ENCODE measurements around the gene ISLR2. TPM values are rescaled to one million over a fixed set of nuclear protein-coding genes. Genes with fewer than 3 reads are reported as not detected.
"Not testable (repeated sequence)": the region's sequence is repeated elsewhere in the genome, so short reads cannot be mapped to it uniquely, and the experiment has no call there.

ISLR2 gene
- total RNA-seq, 1 donor from 2014 or later: 21.1 TPM

DNA sequence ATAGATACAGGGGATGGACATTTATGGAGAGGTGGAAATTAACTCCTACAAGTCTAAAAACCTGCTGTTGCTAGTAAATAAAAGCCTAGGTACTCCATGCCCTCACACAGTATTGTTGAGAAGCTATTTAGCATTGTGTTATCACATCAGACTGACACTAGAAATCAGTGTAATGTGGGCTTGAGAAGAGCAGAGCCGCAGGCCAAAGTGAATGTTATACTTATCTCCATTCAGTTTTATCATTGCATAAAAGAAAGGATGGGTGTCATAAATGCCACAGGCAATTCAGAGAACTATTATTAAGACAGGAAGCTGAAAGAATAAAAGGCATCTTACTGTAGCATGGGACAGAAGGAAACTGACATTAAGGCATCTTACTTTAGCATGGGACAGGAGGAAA is 29.4 kb downstream of the ISLR2 start:
- Mint-ChIP-seq H3K4me1 (ENCODE audit: low read depth, unreplicated experiment) (peaks cover 28% of the 10 kb centered on the region), H3K27me3 (ENCODE audit: unreplicated experiment) (no peaks in the 10 kb centered on the region), H3K27ac (ENCODE audit: unreplicated experiment) (no peak overlapping the region), H3K36me3 (ENCODE audit: unreplicated experiment) (no peaks in the 10 kb centered on the region), H3K9me3 (ENCODE audit: unreplicated experiment) (peaks cover 1% of the 10 kb centered on the region), H3K4me3 (ENCODE audit: unreplicated experiment) (no peak overlapping the region)
- TF ChIP-seq, protein P1, sequence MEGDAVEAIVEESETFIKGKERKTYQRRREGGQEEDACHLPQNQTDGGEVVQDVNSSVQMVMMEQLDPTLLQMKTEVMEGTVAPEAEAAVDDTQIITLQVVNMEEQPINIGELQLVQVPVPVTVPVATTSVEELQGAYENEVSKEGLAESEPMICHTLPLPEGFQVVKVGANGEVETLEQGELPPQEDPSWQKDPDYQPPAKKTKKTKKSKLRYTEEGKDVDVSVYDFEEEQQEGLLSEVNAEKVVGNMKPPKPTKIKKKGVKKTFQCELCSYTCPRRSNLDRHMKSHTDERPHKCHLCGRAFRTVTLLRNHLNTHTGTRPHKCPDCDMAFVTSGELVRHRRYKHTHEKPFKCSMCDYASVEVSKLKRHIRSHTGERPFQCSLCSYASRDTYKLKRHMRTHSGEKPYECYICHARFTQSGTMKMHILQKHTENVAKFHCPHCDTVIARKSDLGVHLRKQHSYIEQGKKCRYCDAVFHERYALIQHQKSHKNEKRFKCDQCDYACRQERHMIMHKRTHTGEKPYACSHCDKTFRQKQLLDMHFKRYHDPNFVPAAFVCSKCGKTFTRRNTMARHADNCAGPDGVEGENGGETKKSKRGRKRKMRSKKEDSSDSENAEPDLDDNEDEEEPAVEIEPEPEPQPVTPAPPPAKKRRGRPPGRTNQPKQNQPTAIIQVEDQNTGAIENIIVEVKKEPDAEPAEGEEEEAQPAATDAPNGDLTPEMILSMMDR (IDR thresholded peaks at IDR 0.05; ENCODE audit: partially characterized antibody, unreplicated experiment): no peak
- DNase-seq: no peak

DNA sequence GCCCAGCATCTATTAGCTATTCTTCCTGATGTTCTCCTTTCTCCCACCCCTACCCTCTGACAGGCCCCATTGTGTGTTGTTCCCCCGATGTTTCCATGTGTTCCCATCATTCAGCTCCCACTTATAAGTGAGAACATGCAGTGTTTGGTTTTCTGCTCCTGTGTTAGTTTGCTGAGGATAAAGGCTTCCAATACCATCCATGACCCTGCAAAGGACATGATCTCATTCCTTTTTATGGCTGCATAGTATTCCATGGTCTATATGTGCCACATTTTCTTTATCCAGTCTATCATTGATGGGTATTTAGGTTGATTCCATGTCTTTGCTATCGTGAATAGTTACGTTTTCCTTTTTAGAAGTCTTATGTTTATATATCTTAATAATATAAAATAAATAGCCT is 30.0 kb downstream of the ISLR2 start:
- H3K4me1 Mint-ChIP-seq (ENCODE audit: low read depth, unreplicated experiment): peaks cover 32% of the 10 kb centered on the region
- not testable (repeated sequence) for H3K9me3 Mint-ChIP-seq (ENCODE audit: unreplicated experiment); H3K4me3 Mint-ChIP-seq (ENCODE audit: unreplicated experiment); DNase-seq; H3K36me3 Mint-ChIP-seq (ENCODE audit: unreplicated experiment); H3K27ac Mint-ChIP-seq (ENCODE audit: unreplicated experiment); H3K27me3 Mint-ChIP-seq (ENCODE audit: unreplicated experiment)

DNA sequence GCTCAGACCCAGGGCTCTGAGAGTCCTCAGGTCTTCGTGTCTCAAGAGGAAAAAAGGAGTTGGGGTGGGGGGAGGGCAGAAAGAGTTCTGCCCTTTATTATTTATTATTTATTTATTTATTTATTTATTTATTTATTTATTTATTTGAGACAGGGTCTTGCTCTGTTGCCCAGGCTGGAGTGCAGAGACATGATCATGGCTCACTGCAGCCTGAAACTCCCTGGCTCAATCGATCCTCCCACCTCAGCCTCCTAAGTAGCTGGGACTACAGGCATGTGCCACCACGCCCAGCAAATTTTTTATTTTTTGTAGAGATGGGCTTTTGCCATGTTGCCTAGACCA is 31.8 kb downstream of the ISLR2 start:
- not testable (repeated sequence) for H3K27ac Mint-ChIP-seq (ENCODE audit: unreplicated experiment); H3K27me3 Mint-ChIP-seq (ENCODE audit: unreplicated experiment); DNase-seq; H3K36me3 Mint-ChIP-seq (ENCODE audit: unreplicated experiment); H3K9me3 Mint-ChIP-seq (ENCODE audit: unreplicated experiment); H3K4me3 Mint-ChIP-seq (ENCODE audit: unreplicated experiment)
- H3K4me1 Mint-ChIP-seq (ENCODE audit: low read depth, unreplicated experiment): peaks cover 23% of the 10 kb centered on the region

DNA sequence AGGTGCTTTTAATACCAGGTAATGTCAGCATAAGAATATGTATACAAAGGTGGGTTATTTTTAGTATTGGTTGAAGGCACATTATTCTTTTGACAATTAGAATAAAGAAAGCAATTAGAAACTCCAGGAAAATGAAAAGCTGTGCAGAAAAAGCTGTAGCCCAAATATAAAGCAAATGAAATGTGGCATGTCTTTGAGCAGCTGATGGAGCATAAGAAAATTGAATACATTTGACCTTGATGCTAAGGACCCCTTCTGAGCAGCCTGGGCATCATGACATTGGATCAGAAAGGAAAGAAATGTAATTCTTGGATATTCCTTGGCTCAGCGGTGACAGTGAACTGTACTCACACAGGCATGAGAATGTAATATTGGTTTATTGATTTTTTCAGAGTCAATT is 35.1 kb downstream of the ISLR2 start:
- no peak for DNase-seq
- TF ChIP-seq, protein P1 (IDR thresholded peaks at IDR 0.05; ENCODE audit: partially characterized antibody, unreplicated experiment): no peak
- H3K9me3 Mint-ChIP-seq (ENCODE audit: unreplicated experiment): peaks cover 13% of the 10 kb centered on the region
- peaks cover 35% of the 10 kb centered on the region for H3K4me1 Mint-ChIP-seq (ENCODE audit: low read depth, unreplicated experiment)
- no peaks in the 10 kb centered on the region for H3K36me3 Mint-ChIP-seq (ENCODE audit: unreplicated experiment)
- H3K27ac Mint-ChIP-seq (ENCODE audit: unreplicated experiment): no peak overlapping the region
- H3K4me3 Mint-ChIP-seq (ENCODE audit: unreplicated experiment): no peak overlapping the region
- H3K27me3 Mint-ChIP-seq (ENCODE audit: unreplicated experiment): peaks cover 4% of the 10 kb centered on the region

DNA sequence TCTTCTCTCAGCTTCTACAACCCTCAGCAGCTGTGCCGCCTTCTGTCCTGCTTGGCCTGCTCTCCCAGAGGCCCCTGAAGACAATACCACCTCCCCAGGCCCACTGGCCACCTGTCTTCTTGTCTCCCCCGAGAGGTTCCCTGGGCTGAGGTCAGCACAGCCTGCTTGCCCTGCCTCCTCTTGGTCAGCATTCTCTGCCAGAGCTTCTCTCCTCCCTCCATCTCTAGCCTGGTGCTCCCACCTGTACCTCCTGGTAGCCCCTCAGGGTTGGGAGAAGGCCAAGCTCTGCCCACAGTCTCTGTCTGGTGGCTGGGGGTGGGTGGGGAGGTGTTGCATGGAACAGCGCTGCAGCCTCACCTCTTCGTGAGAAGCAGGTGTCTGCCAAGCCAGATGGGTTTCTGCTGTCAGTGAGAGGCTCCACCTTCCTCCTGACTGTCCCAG is 37.5 kb downstream of the ISLR2 start:
- H3K27me3 Mint-ChIP-seq (ENCODE audit: unreplicated experiment): peaks cover 10% of the 10 kb centered on the region
- TF ChIP-seq, protein P1 (IDR thresholded peaks at IDR 0.05; ENCODE audit: partially characterized antibody, unreplicated experiment): no peak
- no peaks in the 10 kb centered on the region for H3K36me3 Mint-ChIP-seq (ENCODE audit: unreplicated experiment)
- H3K27ac Mint-ChIP-seq (ENCODE audit: unreplicated experiment): peak overlapping the region; percentile 77
- H3K4me1 Mint-ChIP-seq (ENCODE audit: low read depth, unreplicated experiment): peaks cover 37% of the 10 kb centered on the region
- H3K9me3 Mint-ChIP-seq (ENCODE audit: unreplicated experiment): peaks cover 13% of the 10 kb centered on the region
- H3K4me3 Mint-ChIP-seq (ENCODE audit: unreplicated experiment): peak overlapping the region; percentile 34
- peak; percentile 54 for DNase-seq

DNA sequence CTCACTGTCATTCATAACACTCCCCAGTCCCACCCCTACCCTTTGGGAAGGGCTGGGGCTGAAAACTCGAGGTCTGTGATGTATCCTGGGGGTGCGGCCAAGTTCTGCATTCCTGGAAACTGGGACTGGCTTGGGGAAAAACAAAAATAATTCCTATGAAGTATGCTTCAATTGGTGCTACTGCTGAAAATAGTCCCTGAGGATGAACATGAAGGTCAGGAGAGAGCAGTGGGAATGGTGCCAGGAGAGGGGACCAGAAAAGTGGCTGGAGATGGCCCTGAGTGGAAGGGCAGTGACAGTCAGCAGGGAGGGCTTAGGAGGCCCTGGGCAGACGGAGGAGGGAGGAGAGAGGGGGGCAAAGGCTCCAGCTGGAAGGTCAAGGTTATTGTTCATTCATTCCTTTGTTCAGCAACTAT is 38.3 kb downstream of the ISLR2 start:
- Mint-ChIP-seq H3K4me3 (ENCODE audit: unreplicated experiment) (peak overlapping the region; percentile 34), H3K27me3 (ENCODE audit: unreplicated experiment) (peaks cover 13% of the 10 kb centered on the region), H3K36me3 (ENCODE audit: unreplicated experiment) (no peaks in the 10 kb centered on the region), H3K4me1 (ENCODE audit: low read depth, unreplicated experiment) (peaks cover 43% of the 10 kb centered on the region), H3K27ac (ENCODE audit: unreplicated experiment) (peak overlapping the region; percentile 77), H3K9me3 (ENCODE audit: unreplicated experiment) (peaks cover 13% of the 10 kb centered on the region)
- DNase-seq: no peak
- TF ChIP-seq, protein P1 (IDR thresholded peaks at IDR 0.05; ENCODE audit: partially characterized antibody, unreplicated experiment): no peak

All from glutamatergic neuron (in vitro differentiated cells).